Activated T-helper 2 cell treated with anti-CD3 and anti-CD28 coated beads, Interferon-gamma antibody, Interleukin-2, Interleukin-4, amounts not matched to agents 10 μg/mL and 5 μg/mL and 100 μg/mL, durations not matched to agents 14 hours and 24 hours and 36 hours (primary cell): Measurements from ENCODE around the gene STT3B. TPM values are rescaled to one million over a fixed set of nuclear protein-coding genes. Genes with fewer than 3 reads are reported as not detected.
"Not testable (repeated sequence)": the region's sequence is repeated elsewhere in the genome, so short reads cannot be mapped to it uniquely, and the experiment has no call there.

Experiments used
- DNase-seq: peaks from one replicate; pipeline ENCODE4 v3.0.0; 2021; ENCODE audit warnings: low spot score
- H3K27ac Mint-ChIP-seq: one replicate; pipeline ENCODE4 v1.8.0; 2021; ENCODE audit warnings: mixed read lengths
- H3K27me3 Mint-ChIP-seq: one replicate; pipeline ENCODE4 v1.8.0; 2021; ENCODE audit warnings: low read depth, mixed read lengths
- H3K36me3 Mint-ChIP-seq: one replicate; pipeline ENCODE4 v1.8.0; 2021; ENCODE audit warnings: low read depth, mixed read lengths
- H3K4me1 Mint-ChIP-seq: one replicate; pipeline ENCODE4 v1.8.0; 2021; ENCODE audit warnings: low read depth, mixed read lengths
- H3K4me3 Mint-ChIP-seq: one replicate; pipeline ENCODE4 v1.8.0; 2021; ENCODE audit warnings: low read depth, mild to moderate bottlenecking, moderate library complexity, mixed read lengths
- H3K9me3 Mint-ChIP-seq: one replicate; pipeline ENCODE4 v1.8.0; 2021; ENCODE audit warnings: mixed read lengths
- intact Hi-C: fragments of 100-400 bp; cut with micrococcal nuclease; formaldehyde crosslinking; loops from one replicate; pipeline ENCODE4 v1.15.1; 2023
- total RNA-seq: library from RNA; stranded (reverse); gene quantifications from 2 replicates; pipeline ENCODE4 v1.2.3, GENCODE V29; 2022

STT3B gene
- total RNA-seq, 1 donor from 2014 or later, result 114 TPM

DNA sequence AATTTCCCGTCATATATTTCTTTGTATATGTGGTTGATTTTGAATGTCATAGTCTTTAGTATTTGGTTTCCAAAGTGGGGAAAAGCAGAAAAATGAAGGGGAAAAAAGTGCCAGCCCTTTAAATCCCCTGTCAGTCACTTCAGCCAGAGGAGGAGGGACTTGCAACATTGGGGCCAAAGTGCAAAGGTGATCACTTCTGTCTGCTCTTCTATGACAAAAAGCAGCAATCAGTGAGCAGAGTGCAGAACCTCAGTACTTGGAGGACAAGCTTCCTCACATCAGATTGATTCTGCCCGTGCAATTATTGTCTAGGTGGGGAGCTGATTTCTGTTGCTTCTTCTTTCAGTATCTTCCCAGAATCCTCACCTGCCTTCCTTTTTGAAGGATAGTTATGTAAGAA, 60.0 kb downstream of the STT3B start:
- Mint-ChIP-seq H3K27ac (no peak overlapping the region), H3K36me3 (peaks cover 89% of the 10 kb centered on the region), H3K4me1 (peaks cover 37% of the 10 kb centered on the region), H3K9me3 (peaks cover 56% of the 10 kb centered on the region), H3K27me3 (no peaks in the 10 kb centered on the region), H3K4me3 (no peak overlapping the region)
- no peak for DNase-seq
- intact Hi-C loops, result no loop called here

DNA sequence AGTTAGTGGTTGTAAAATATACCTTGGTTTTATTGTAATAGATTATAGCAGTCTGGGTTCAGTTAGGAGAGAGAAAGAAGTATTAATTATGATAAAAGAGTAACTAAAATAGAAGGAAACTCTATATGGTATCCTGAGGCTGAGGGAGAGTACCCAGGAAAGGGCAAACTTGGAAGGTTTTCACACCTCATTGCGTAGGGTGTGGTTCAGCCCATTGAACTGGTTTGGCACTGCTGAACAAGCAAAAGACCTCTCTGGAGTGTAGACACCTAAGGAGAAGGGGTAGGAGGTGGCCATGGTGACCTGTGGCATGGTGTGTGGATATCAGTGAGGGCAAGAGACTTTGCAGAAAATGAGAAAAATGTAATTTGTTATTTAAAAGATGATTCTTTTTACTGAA, 63.5 kb downstream of the STT3B start:
- Mint-ChIP-seq H3K4me1 (peaks cover 37% of the 10 kb centered on the region), H3K9me3 (peaks cover 26% of the 10 kb centered on the region)

DNA sequence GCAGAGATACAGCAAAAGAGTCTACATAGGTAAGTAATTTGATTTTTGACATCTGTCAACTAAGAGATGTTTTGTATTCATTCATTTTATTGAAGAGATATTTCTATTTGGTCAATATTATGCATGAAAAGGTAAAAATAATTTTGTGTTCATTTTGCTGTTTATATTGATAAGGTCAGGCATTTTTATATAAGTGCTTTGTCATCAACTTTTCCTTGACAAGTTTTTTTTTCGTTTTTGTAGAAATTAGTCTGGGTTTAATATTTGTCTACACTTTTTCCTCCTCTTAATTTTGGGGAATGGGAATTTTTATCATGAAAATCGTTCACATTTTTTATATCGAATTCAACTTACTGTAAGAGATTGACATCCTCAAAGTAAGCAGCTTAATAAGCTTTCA, 67.7 kb downstream of the STT3B start:
- intact Hi-C loops, result no loop called here
- H3K4me1 Mint-ChIP-seq, result peaks cover 9% of the 10 kb centered on the region
- DNase-seq, result no peak
- peaks cover 84% of the 10 kb centered on the region for H3K36me3 Mint-ChIP-seq
- no peak overlapping the region for H3K27ac Mint-ChIP-seq
- H3K9me3 Mint-ChIP-seq, result peaks cover 36% of the 10 kb centered on the region
- no peaks in the 10 kb centered on the region for H3K27me3 Mint-ChIP-seq
- no peak overlapping the region for H3K4me3 Mint-ChIP-seq

More for the DNA sequence above, 63.5 kb downstream of the STT3B start:
- Mint-ChIP-seq H3K36me3 (peaks cover 83% of the 10 kb centered on the region), H3K27me3 (no peaks in the 10 kb centered on the region), H3K27ac (peak overlapping the region; percentile 5), H3K4me3 (no peak overlapping the region)
- intact Hi-C loops, result no loop called here
- DNase-seq, result no peak

DNA sequence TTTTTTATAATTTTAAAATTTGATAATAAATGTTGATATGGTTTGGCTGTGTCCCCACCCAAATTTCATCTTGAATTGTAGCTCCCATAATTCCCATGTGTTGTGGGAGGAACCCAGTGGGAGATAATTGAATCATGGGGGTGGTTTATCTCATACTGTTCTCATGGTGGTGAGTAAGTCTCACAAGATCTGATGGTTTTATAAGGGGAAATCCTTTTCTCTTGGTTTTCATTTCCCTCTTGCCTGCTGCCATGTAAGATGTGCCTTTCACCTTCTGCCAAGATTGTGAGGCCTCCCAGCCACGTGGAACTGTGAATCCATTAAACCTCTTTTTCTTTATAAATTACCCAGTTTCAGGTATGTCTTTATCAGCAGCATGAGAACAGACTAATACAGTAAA, 72.6 kb downstream of the STT3B start:
- Mint-ChIP-seq H3K9me3 (peaks cover 65% of the 10 kb centered on the region), H3K36me3 (peaks cover 87% of the 10 kb centered on the region), H3K4me1 (peaks cover 10% of the 10 kb centered on the region)
- DNase-seq, H3K27ac Mint-ChIP-seq, intact Hi-C loops, H3K4me3 Mint-ChIP-seq, H3K27me3 Mint-ChIP-seq: not testable (repeated sequence)

DNA sequence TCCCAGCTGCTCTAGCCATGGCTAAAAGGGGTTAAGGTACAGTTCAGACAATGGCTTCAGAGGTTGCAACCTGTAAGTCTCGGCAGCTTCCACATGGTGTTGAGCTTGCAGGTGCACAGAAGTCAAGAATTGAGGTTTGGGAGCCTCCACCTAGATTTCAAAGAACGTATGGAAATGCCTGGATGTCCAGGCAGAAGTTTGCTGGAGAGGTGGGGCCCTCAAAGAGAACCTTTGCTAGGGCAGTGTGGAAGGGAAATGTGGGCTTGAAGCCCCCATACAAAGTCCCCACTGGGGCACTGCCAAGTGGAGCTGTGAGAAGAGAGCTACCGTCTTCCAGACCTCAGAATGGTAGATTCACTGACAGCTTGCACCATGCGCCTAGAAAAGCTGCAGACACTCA, 73.7 kb downstream of the STT3B start:
- Mint-ChIP-seq H3K36me3 (peaks cover 85% of the 10 kb centered on the region), H3K27ac (no peak overlapping the region), H3K27me3 (no peaks in the 10 kb centered on the region), H3K9me3 (peaks cover 59% of the 10 kb centered on the region), H3K4me1 (peaks cover 18% of the 10 kb centered on the region), H3K4me3 (no peak overlapping the region)
- intact Hi-C loops, result no loop called here
- no peak for DNase-seq

DNA sequence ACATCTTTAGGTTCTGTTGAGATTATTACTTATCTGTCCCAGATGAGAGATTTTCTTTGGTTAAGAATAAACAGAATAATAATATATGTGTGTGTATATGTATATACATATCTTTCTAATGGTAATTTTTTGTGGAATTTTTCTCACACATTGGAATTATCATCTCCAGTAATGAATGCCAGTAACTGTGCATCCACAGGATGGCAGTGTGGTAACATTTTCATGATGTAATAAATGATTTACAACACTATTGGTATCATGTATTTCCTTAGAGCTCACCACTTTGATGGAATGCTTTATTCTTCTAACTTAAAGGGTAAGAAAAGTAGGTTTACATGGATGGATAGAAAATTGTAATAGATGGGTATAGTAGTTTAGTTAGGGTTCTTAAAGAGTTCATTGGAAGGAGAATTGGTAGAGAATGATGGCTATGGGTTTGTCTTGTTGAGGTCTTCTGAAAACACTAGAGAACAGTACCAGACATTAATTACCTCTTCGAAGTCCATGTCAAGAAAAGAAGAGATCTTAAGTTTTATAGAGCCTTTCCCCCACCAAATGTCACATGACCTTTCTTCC, 78.1 kb downstream of the STT3B start:
- intact Hi-C loops, result loop anchor here (5.0 to 10.0 kb wide), 2 partner anchors 147 to 534 kb away; no protein-coding TSS in a partner anchor
- H3K36me3 Mint-ChIP-seq, result peaks cover 77% of the 10 kb centered on the region
- no peak overlapping the region for H3K4me3 Mint-ChIP-seq
- H3K4me1 Mint-ChIP-seq, result peaks cover 33% of the 10 kb centered on the region
- no peak overlapping the region for H3K27ac Mint-ChIP-seq
- no peaks in the 10 kb centered on the region for H3K27me3 Mint-ChIP-seq
- DNase-seq, result no peak
- H3K9me3 Mint-ChIP-seq, result peaks cover 26% of the 10 kb centered on the region

DNA sequence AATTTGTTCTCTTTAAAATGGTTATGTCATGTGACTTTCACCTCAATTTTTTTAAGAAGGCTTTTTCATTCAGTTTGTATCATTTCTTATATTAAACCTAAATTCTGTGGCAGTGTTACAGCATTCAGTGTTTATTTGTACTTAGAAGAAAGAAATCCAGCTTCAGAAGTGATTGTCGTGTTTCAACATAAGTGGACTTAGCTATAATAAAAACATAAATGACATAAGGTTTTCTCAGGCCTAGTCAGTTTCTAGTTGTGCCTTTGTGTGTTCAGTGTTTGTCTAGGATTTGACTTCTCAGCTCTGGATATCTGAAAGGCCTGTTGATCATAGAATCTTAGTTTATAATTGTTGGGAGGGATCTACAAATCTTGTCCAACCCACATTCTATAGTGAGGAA, 80.5 kb downstream of the STT3B start:
- H3K4me3 Mint-ChIP-seq, result no peak overlapping the region
- peaks cover 33% of the 10 kb centered on the region for H3K4me1 Mint-ChIP-seq
- H3K9me3 Mint-ChIP-seq, result peaks cover 4% of the 10 kb centered on the region
- peaks cover 68% of the 10 kb centered on the region for H3K36me3 Mint-ChIP-seq
- intact Hi-C loops, result loop anchor here (5.0 to 10.0 kb wide), 2 partner anchors 144 to 532 kb away; no protein-coding TSS in a partner anchor
- H3K27me3 Mint-ChIP-seq, result no peaks in the 10 kb centered on the region
- no peak for DNase-seq
- no peak overlapping the region for H3K27ac Mint-ChIP-seq

DNA sequence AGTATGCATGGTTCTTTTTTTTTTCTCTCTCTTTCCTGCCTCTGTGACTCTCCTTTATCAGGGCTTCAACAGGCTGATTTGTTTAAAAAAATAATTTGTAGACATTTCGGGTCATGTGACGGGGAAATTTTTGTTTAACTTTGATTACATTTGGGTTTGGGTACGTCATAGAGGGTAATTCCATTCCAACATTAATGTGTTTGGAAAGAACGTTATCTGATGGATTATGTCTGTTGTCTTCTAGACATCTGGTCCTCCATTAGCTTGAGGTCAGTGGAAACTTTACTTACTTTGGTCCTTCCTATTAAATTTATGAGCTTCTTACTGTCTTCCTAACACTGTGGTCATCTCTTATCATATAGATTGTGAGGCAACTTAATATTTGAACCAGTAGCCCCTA, 80.9 kb downstream of the STT3B start:
- H3K27ac Mint-ChIP-seq, result no peak overlapping the region
- no peaks in the 10 kb centered on the region for H3K9me3 Mint-ChIP-seq
- no peak overlapping the region for H3K4me3 Mint-ChIP-seq
- H3K4me1 Mint-ChIP-seq, result peaks cover 29% of the 10 kb centered on the region
- H3K36me3 Mint-ChIP-seq, result peaks cover 67% of the 10 kb centered on the region
- intact Hi-C loops, result loop anchor here (5.0 to 10.0 kb wide), 2 partner anchors 144 to 531 kb away; no protein-coding TSS in a partner anchor
- no peaks in the 10 kb centered on the region for H3K27me3 Mint-ChIP-seq
- DNase-seq, result no peak

DNA sequence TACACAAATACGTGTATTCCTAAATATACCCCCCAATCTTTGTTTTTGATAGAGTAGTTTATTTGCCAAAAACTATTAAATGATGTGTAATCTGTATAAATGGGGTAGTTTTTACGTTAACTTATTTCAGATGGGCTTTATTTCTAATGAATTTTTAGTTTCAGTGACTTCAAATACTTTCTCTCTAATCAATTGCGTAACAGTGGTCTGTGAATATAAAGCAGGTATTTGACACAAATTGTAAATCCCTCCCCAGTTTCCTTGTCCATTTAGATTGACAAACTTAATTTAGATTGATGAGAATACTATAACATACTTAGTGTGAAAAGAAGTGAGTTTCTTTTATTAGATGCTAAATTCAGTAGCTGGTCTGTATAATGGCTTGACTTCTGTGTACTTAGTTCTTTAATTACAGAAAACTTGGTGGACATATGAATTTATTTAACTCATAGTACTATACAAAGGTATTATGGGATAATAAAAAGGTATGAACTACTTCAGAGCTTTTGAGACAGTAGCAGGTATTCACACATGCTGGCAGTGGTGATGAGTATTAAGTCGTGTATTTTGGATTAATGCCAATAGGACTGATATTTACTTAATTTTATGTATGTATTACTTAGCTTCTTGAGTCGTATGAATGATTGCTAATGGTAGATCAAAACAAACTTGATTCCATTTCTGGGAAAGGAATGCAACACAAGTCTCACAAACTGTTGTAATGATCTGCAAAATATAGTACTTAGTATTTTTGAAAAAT, 81.6 kb downstream of the STT3B start:
- Mint-ChIP-seq H3K27me3 (no peaks in the 10 kb centered on the region), H3K27ac (no peak overlapping the region), H3K36me3 (peaks cover 70% of the 10 kb centered on the region), H3K4me3 (no peak overlapping the region), H3K9me3 (no peaks in the 10 kb centered on the region), H3K4me1 (peaks cover 29% of the 10 kb centered on the region)
- DNase-seq, result no peak
- intact Hi-C loops, result loop anchor here (5.0 to 10.0 kb wide), 2 partner anchors 143 to 530 kb away; no protein-coding TSS in a partner anchor

DNA sequence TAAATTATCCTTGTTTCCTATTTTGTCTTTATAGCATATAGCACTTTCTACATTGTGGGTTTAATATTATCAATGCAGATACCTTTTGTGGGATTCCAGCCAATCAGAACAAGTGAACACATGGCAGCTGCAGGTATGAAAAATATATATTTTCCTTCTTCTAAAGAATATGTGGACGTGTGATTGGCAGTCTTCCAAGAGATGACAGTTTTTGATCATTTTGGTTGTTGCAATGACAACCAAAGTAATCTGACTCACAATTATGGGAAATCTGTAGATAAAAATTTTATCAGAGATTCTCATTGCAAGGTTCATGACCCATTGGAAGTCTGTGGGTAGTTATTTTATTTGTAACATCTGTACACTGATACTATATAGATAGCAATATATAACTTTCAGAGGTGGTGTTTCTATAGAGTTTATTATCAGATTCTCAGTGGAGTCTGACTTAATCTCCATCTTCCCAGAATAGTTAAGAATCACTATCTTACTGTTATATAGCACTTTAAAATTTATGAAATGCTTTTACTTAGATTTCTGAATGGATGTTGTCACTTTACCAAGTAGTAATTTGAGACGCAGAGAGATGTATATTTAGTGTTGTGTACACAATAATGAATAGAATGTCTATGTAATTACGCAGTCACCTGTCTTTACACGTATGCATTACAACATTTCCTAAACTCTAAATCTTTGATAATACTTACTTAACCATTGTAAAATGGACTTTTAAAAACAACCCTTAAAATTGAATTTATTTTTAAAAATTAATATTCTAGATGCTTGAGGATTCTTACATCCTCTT, 82.5 kb downstream of the STT3B start:
- H3K27ac Mint-ChIP-seq, result no peak overlapping the region
- DNase-seq, result no peak
- no peaks in the 10 kb centered on the region for H3K27me3 Mint-ChIP-seq
- H3K36me3 Mint-ChIP-seq, result peaks cover 70% of the 10 kb centered on the region
- H3K4me3 Mint-ChIP-seq, result no peak overlapping the region
- H3K9me3 Mint-ChIP-seq, result no peaks in the 10 kb centered on the region
- peaks cover 26% of the 10 kb centered on the region for H3K4me1 Mint-ChIP-seq
- intact Hi-C loops, result loop anchor here (10.0 kb wide), 1 partner anchor 530 kb away; no protein-coding TSS in a partner anchor

DNA sequence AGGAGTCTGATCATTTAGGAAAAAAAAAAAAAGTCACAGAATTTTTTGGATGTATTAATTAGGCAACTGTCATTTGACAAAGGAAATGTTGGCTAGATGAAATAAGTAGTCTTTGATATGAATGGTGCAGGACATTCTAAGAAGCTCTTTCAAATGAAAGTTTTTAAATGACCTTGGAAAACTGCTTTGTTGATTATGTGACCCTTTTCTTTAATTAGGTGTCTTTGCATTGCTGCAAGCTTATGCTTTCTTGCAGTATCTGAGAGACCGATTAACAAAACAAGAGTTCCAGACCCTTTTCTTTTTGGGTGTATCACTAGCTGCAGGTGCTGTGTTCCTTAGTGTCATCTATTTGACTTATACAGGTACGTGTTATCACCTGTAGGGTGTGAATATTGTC, 84.0 kb downstream of the STT3B start:
- intact Hi-C loops, result loop anchor here (10.0 kb wide), 1 partner anchor 528 kb away; no protein-coding TSS in a partner anchor
- DNase-seq, result no peak
- Mint-ChIP-seq H3K27me3 (no peaks in the 10 kb centered on the region), H3K9me3 (no peaks in the 10 kb centered on the region), H3K4me1 (peaks cover 25% of the 10 kb centered on the region), H3K27ac (no peak overlapping the region), H3K36me3 (peaks cover 73% of the 10 kb centered on the region), H3K4me3 (no peak overlapping the region)

DNA sequence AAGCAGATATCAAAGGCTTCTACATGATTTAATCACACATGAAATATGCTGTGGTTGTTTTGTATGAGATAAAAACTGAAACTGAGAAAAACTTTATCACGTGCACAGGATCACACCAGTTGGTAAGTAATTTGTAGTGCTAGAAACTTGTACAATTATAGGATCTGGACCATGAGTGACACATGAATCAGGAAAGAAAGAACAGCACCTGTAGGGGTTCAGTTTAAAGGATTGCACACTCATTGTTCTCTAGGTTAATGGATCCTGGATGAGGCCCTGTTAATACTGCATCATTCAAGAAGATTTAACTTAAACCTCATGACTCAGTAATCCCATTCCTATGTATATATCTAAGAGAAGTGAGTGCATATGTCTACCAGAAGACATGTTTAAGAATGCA, 87.9 kb downstream of the STT3B start:
- no peak overlapping the region for H3K4me3 Mint-ChIP-seq
- intact Hi-C loops, result loop anchor here (2.0 kb wide), 1 partner anchor 14 kb away; no protein-coding TSS in a partner anchor
- peaks cover 68% of the 10 kb centered on the region for H3K36me3 Mint-ChIP-seq
- H3K27ac Mint-ChIP-seq, result peak overlapping the region; percentile 21
- no peaks in the 10 kb centered on the region for H3K27me3 Mint-ChIP-seq
- no peaks in the 10 kb centered on the region for H3K9me3 Mint-ChIP-seq
- peaks cover 22% of the 10 kb centered on the region for H3K4me1 Mint-ChIP-seq
- DNase-seq, result no peak
